ENCODE measurements around the gene NTN5.

NTN5 gene

GRCh38 chr19:48644355-48644754 is 28.5 kb downstream of the NTN5 start:
- DNase-seq (ENCODE audit: low read depth in 1 of 2, low spot score in 1 of 2) = no peak
- H3K4me3 ChIP-seq (replicated peaks; ENCODE audit: insufficient read depth, low read length) = no peak overlapping the region
- no peaks in the 10 kb centered on the region for H3K27me3 ChIP-seq (ENCODE audit: insufficient read depth, poor library complexity, severe bottlenecking)
- H3K27ac ChIP-seq (replicated peaks) = no peak overlapping the region
- TF ChIP-seq REST (IDR thresholded peaks at IDR 0.05; ENCODE audit: insufficient replicate concordance, low read depth) (no peak), CTCF (IDR thresholded peaks at IDR 0.05; ENCODE audit: insufficient read depth, low read length) (no peak), GABPA (IDR thresholded peaks at IDR 0.05; ENCODE audit: low read depth) (no peak), POLR2AphosphoS5 (IDR thresholded peaks at IDR 0.05; ENCODE audit: low read depth) (no peak), SPI1 (IDR thresholded peaks at IDR 0.05; ENCODE audit: borderline replicate concordance, low read depth) (no peak)

GRCh38 chr19:48642862-48643261 is 30.0 kb downstream of the NTN5 start:
- Histone ChIP-seq H3K27me3 (ENCODE audit: insufficient read depth, poor library complexity, severe bottlenecking) (no peaks in the 10 kb centered on the region), H3K4me3 (replicated peaks; ENCODE audit: insufficient read depth, low read length) (no peak overlapping the region), H3K27ac (replicated peaks) (no peak overlapping the region)
- DNase-seq (ENCODE audit: low read depth in 1 of 2, low spot score in 1 of 2) = no peak
- TF ChIP-seq REST (IDR thresholded peaks at IDR 0.05; ENCODE audit: insufficient replicate concordance, low read depth) (no peak), POLR2AphosphoS5 (IDR thresholded peaks at IDR 0.05; ENCODE audit: low read depth) (no peak), GABPA (IDR thresholded peaks at IDR 0.05; ENCODE audit: low read depth) (no peak), CTCF (IDR thresholded peaks at IDR 0.05; ENCODE audit: insufficient read depth, low read length) (no peak), SPI1 (IDR thresholded peaks at IDR 0.05; ENCODE audit: borderline replicate concordance, low read depth) (no peak)

- no peak for DNase-seq (ENCODE audit: low read depth in 1 of 2, low spot score in 1 of 2)
- no peak for TF ChIP-seq CTCF (IDR thresholded peaks at IDR 0.05; ENCODE audit: insufficient read depth, low read length)
- Histone ChIP-seq H3K4me3 (replicated peaks; ENCODE audit: insufficient read depth, low read length) (no peak overlapping the region), H3K27ac (replicated peaks) (no peak overlapping the region), H3K27me3 (ENCODE audit: insufficient read depth, poor library complexity, severe bottlenecking) (no peaks in the 10 kb centered on the region)
Measured at GRCh38 chr19:48641850-48642249, 31.0 kb downstream of the NTN5 start.
